ENCODE results near the gene RNF150. TPM values are rescaled to one million over a fixed set of nuclear protein-coding genes. Genes with fewer than 3 reads are reported as not detected.

Gene RNF150
- total and polyA plus RNA-seq, 4 donors, result 0.27 to 1.4 (median 0.81) TPM

GRCh38 chr4:141102367-141102766, 30.9 kb downstream of the RNF150 start:
- no peaks in the 10 kb centered on the region for H3K36me3 ChIP-seq (ENCODE audit: control insufficient read depth in 4 of 4, insufficient read depth in 3 of 4, low read depth in 1 of 4, low read length in 3 of 4)
- 90% methylated on average over 3 of the region's 3 CpGs for WGBS
- no peak overlapping the region for H3K27ac ChIP-seq (ENCODE audit: low read depth in 1 of 2, low read length in 2 of 2)
- no peaks in the 10 kb centered on the region for H3K4me1 ChIP-seq (ENCODE audit: control insufficient read depth in 4 of 4, insufficient read depth in 4 of 4, low read length in 3 of 4)
- no peak overlapping the region for H3K4me3 ChIP-seq (ENCODE audit: low read depth in 1 of 3, low read length in 3 of 3)
- H3K9me3 ChIP-seq (ENCODE audit: control insufficient read depth in 4 of 4, low read length in 3 of 4), result no peaks in the 10 kb centered on the region
- no peaks in the 10 kb centered on the region for H3K27me3 ChIP-seq (ENCODE audit: control insufficient read depth in 4 of 4, insufficient read depth in 4 of 4, low read length in 3 of 4)
- DNase-seq (ENCODE audit: low spot score), result no peak
- TF ChIP-seq SP1 (IDR thresholded peaks at IDR 0.05), result no peak
- H3K9ac ChIP-seq (ENCODE audit: low read depth in 1 of 2, low read length in 2 of 2), result no peak overlapping the region

GRCh38 chr4:141101511-141101910, 31.8 kb downstream of the RNF150 start:
- Histone ChIP-seq H3K9ac (ENCODE audit: low read depth in 1 of 2, low read length in 2 of 2) (no peak overlapping the region), H3K27ac (ENCODE audit: low read depth in 1 of 2, low read length in 2 of 2) (no peak overlapping the region), H3K27me3 (ENCODE audit: control insufficient read depth in 4 of 4, insufficient read depth in 4 of 4, low read length in 3 of 4) (no peaks in the 10 kb centered on the region), H3K4me1 (ENCODE audit: control insufficient read depth in 4 of 4, insufficient read depth in 4 of 4, low read length in 3 of 4) (no peaks in the 10 kb centered on the region), H3K36me3 (ENCODE audit: control insufficient read depth in 4 of 4, insufficient read depth in 3 of 4, low read depth in 1 of 4, low read length in 3 of 4) (no peaks in the 10 kb centered on the region), H3K4me3 (ENCODE audit: low read depth in 1 of 3, low read length in 3 of 3) (no peak overlapping the region), H3K9me3 (ENCODE audit: control insufficient read depth in 4 of 4, low read length in 3 of 4) (no peaks in the 10 kb centered on the region)
- no peak for DNase-seq (ENCODE audit: low spot score)
- 89% methylated on average over 4 of the region's 4 CpGs for WGBS
- no peak for TF ChIP-seq HNF4A (conservative IDR thresholded peaks at IDR 0.05)

- Histone ChIP-seq H3K9ac (ENCODE audit: low read depth in 1 of 2, low read length in 2 of 2) (no peak overlapping the region), H3K27me3 (ENCODE audit: control insufficient read depth in 4 of 4, insufficient read depth in 4 of 4, low read length in 3 of 4) (no peaks in the 10 kb centered on the region), H3K4me1 (ENCODE audit: control insufficient read depth in 4 of 4, insufficient read depth in 4 of 4, low read length in 3 of 4) (no peaks in the 10 kb centered on the region), H3K9me3 (ENCODE audit: control insufficient read depth in 4 of 4, low read length in 3 of 4) (no peaks in the 10 kb centered on the region), H3K36me3 (ENCODE audit: control insufficient read depth in 4 of 4, insufficient read depth in 3 of 4, low read depth in 1 of 4, low read length in 3 of 4) (no peaks in the 10 kb centered on the region), H3K27ac (ENCODE audit: low read depth in 1 of 2, low read length in 2 of 2) (no peak overlapping the region), H3K4me3 (ENCODE audit: low read depth in 1 of 3, low read length in 3 of 3) (no peak overlapping the region)
- DNase-seq (ENCODE audit: low spot score), result no peak
- WGBS, result 87% methylated on average over 1 of the region's 1 CpG
- TF ChIP-seq EGR1 (IDR thresholded peaks at IDR 0.05; ENCODE audit: low read depth in 2 of 2) (no peak), REST (IDR thresholded peaks at IDR 0.05) (no peak), HNF4A (conservative IDR thresholded peaks at IDR 0.05) (no peak), ZBTB33 (IDR thresholded peaks at IDR 0.05) (no peak), NR2F2 (IDR thresholded peaks at IDR 0.05) (no peak), RAD21 (IDR thresholded peaks at IDR 0.05) (no peak), FOXA2 (IDR thresholded peaks at IDR 0.05) (no peak), YY1 (IDR thresholded peaks at IDR 0.05) (no peak), RXRA (IDR thresholded peaks at IDR 0.05) (no peak), ATF3 (IDR thresholded peaks at IDR 0.05) (no peak), FOXA1 (IDR thresholded peaks at IDR 0.05) (no peak), HNF4G (IDR thresholded peaks at IDR 0.05) (no peak), CTCF (IDR thresholded peaks at IDR 0.05; ENCODE audit: low read depth, low read length, missing input control) (no peak), TAF1 (conservative IDR thresholded peaks at IDR 0.05) (no peak), GABPA (IDR thresholded peaks at IDR 0.05 in 1 of 2, conservative IDR thresholded peaks at IDR 0.05 in 1 of 2) (no peak), MAX (IDR thresholded peaks at IDR 0.05) (no peak)
Measured at GRCh38 chr4:141099326-141099725, 33.9 kb downstream of the RNF150 start.
